ENCODE results near the gene REC8.

REC8 gene

GRCh38 chr14:24141097-24141880, 30.6 kb upstream of the REC8 start, which contains the start of gene EMC9:
Gene EMC9, minus strand, starts transcription at chr14:24141591. Its CDS starts 287 bp downstream, at chr14:24141304.
- DNase-seq (ENCODE audit: insufficient read length) (peak; percentile 96), FAIRE-seq (peak; percentile 95)
- TF ChIP-seq POLR2AphosphoS5 (IDR thresholded peaks at IDR 0.05; ENCODE audit: low read depth, low read length) (peak; percentile 86), TAF1 (IDR thresholded peaks at IDR 0.05; ENCODE audit: borderline replicate concordance, low read depth, low read length) (peak; percentile 82; the same call in 1 of the 2 replicates), POLR2A (IDR thresholded peaks at IDR 0.05; ENCODE audit: low read depth, low read length) (peak; percentile 90)

GRCh38 chr14:24143511-24143910, 28.4 kb upstream of the REC8 start:
- no peak for FAIRE-seq
- TF ChIP-seq POLR2AphosphoS5 (IDR thresholded peaks at IDR 0.05; ENCODE audit: low read depth, low read length): no peak
- no peak; the same call in 1 of the 2 replicates for TF ChIP-seq POLR2A (IDR thresholded peaks at IDR 0.05; ENCODE audit: low read depth, low read length)
- TF ChIP-seq TAF1 (IDR thresholded peaks at IDR 0.05; ENCODE audit: borderline replicate concordance, low read depth, low read length): no peak
- DNase-seq (ENCODE audit: insufficient read length): no peak

GRCh38 chr14:24144451-24144850, 27.4 kb upstream of the REC8 start:
- FAIRE-seq (no peak), DNase-seq (ENCODE audit: insufficient read length) (no peak)
- TF ChIP-seq POLR2AphosphoS5 (IDR thresholded peaks at IDR 0.05; ENCODE audit: low read depth, low read length) (no peak), POLR2A (IDR thresholded peaks at IDR 0.05; ENCODE audit: low read depth, low read length) (no peak), TAF1 (IDR thresholded peaks at IDR 0.05; ENCODE audit: borderline replicate concordance, low read depth, low read length) (no peak)

GRCh38 chr14:24145219-24145618, 26.7 kb upstream of the REC8 start:
- no peak for FAIRE-seq
- TF ChIP-seq POLR2AphosphoS5 (IDR thresholded peaks at IDR 0.05; ENCODE audit: low read depth, low read length): no peak
- no peak for TF ChIP-seq TAF1 (IDR thresholded peaks at IDR 0.05; ENCODE audit: borderline replicate concordance, low read depth, low read length)
- TF ChIP-seq POLR2A (IDR thresholded peaks at IDR 0.05; ENCODE audit: low read depth, low read length): no peak

GRCh38 chr14:24145690-24146452, 26.0 kb upstream of the REC8 start:
- no peak for FAIRE-seq
- DNase-seq (ENCODE audit: insufficient read length): no peak
- no peak for TF ChIP-seq TAF1 (IDR thresholded peaks at IDR 0.05; ENCODE audit: borderline replicate concordance, low read depth, low read length)
- TF ChIP-seq POLR2A (IDR thresholded peaks at IDR 0.05; ENCODE audit: low read depth, low read length): no peak
- no peak for TF ChIP-seq POLR2AphosphoS5 (IDR thresholded peaks at IDR 0.05; ENCODE audit: low read depth, low read length)

More at GRCh38 chr14:24145219-24145618, 26.7 kb upstream of the REC8 start:
- no peak for DNase-seq (ENCODE audit: insufficient read length)

- FAIRE-seq: no peak
- peak; percentile 93 for DNase-seq (ENCODE audit: insufficient read length)
- TF ChIP-seq POLR2A (IDR thresholded peaks at IDR 0.05; ENCODE audit: low read depth, low read length): peak; percentile 78
- peak; percentile 81 for TF ChIP-seq POLR2AphosphoS5 (IDR thresholded peaks at IDR 0.05; ENCODE audit: low read depth, low read length)
- TF ChIP-seq TAF1 (IDR thresholded peaks at IDR 0.05; ENCODE audit: borderline replicate concordance, low read depth, low read length): 0 out of 2 replicates have a peak, but pooled peaks have one; percentile 66
Observed at GRCh38 chr14:24146453-24146977, 25.4 kb upstream of the REC8 start, which contains the start of gene PSME2. Gene PSME2, minus strand, starts transcription at chr14:24146610. Its CDS starts 29 bp downstream, at chr14:24146581.

GRCh38 chr14:24146978-24147760, 24.7 kb upstream of the REC8 start, which contains the start of gene RNF31:
Gene RNF31, plus strand, starts transcription at chr14:24147498. Its CDS starts 201 bp downstream, at chr14:24147699.
- DNase-seq (ENCODE audit: insufficient read length) (peak; percentile 93), FAIRE-seq (peak; percentile 93)
- TF ChIP-seq TAF1 (IDR thresholded peaks at IDR 0.05; ENCODE audit: borderline replicate concordance, low read depth, low read length) (peak; percentile 41; the same call in 1 of the 2 replicates), POLR2AphosphoS5 (IDR thresholded peaks at IDR 0.05; ENCODE audit: low read depth, low read length) (peak; percentile 58), POLR2A (IDR thresholded peaks at IDR 0.05; ENCODE audit: low read depth, low read length) (peak; percentile 69)

- FAIRE-seq (no peak), DNase-seq (ENCODE audit: insufficient read length) (no peak)
Observed at GRCh38 chr14:24147761-24148428, 24.0 kb upstream of the REC8 start.

GRCh38 chr14:24149302-24149969, 22.4 kb upstream of the REC8 start:
- DNase-seq (ENCODE audit: insufficient read length): no peak
- no peak for FAIRE-seq
- no peak for TF ChIP-seq POLR2A (IDR thresholded peaks at IDR 0.05; ENCODE audit: low read depth, low read length)
- TF ChIP-seq TAF1 (IDR thresholded peaks at IDR 0.05; ENCODE audit: borderline replicate concordance, low read depth, low read length): no peak
- no peak for TF ChIP-seq POLR2AphosphoS5 (IDR thresholded peaks at IDR 0.05; ENCODE audit: low read depth, low read length)

More at GRCh38 chr14:24147761-24148428, 24.0 kb upstream of the REC8 start:
- TF ChIP-seq POLR2AphosphoS5 (IDR thresholded peaks at IDR 0.05; ENCODE audit: low read depth, low read length): no peak
- no peak for TF ChIP-seq POLR2A (IDR thresholded peaks at IDR 0.05; ENCODE audit: low read depth, low read length)
- no peak for TF ChIP-seq TAF1 (IDR thresholded peaks at IDR 0.05; ENCODE audit: borderline replicate concordance, low read depth, low read length)

Measured in GM12892 (cell line).